GM18519 (cell line): ENCODE data around the gene ANKLE2.
A peak's percentile ranks its signal among the peaks of the same experiment; 100 is the strongest.
"Not testable (repeated sequence)": the region's sequence is repeated elsewhere in the genome, so short reads cannot be mapped to it uniquely, and the experiment has no call there.

Experiments used
- ATAC-seq: cut with Tn5 transposase; IDR thresholded peaks from one replicate; pipeline ENCODE4 v1.9.1; 2021; ENCODE audit warnings: mild to moderate bottlenecking, moderate library complexity; ENCODE audit not compliant: unreplicated experiment, low FRiP score

ANKLE2 gene

GRCh38 chr12:132779781-132780353, 18.2 kb upstream of the ANKLE2 start:
- no peak for ATAC-seq

GRCh38 chr12:132777614-132778013, 16.0 kb upstream of the ANKLE2 start:
- no peak for ATAC-seq

GRCh38 chr12:132776816-132777568, 15.4 kb upstream of the ANKLE2 start:
- no peak for ATAC-seq

- ATAC-seq, result not testable (repeated sequence)
Measured at GRCh38 chr12:132776230-132776625, 14.6 kb upstream of the ANKLE2 start.

- ATAC-seq, result no peak
Measured at GRCh38 chr12:132775502-132776229, 14.0 kb upstream of the ANKLE2 start.

- ATAC-seq, result no peak
Measured at GRCh38 chr12:132774646-132775275, 13.1 kb upstream of the ANKLE2 start.

GRCh38 chr12:132774159-132774558, 12.5 kb upstream of the ANKLE2 start:
- ATAC-seq, result no peak

GRCh38 chr12:132773077-132773955, 11.7 kb upstream of the ANKLE2 start:
- ATAC-seq, result no peak

GRCh38 chr12:132772606-132773005, 11.0 kb upstream of the ANKLE2 start:
- ATAC-seq, result peak; percentile 43

GRCh38 chr12:132771126-132771838, 9.7 kb upstream of the ANKLE2 start:
- ATAC-seq, result no peak

GRCh38 chr12:132766380-132767085, 4.9 kb upstream of the ANKLE2 start:
- no peak for ATAC-seq

GRCh38 chr12:132765361-132765760, 3.7 kb upstream of the ANKLE2 start:
- ATAC-seq, result no peak

- ATAC-seq, result no peak
Measured at GRCh38 chr12:132764231-132764630, 2.6 kb upstream of the ANKLE2 start.

GRCh38 chr12:132761921-132762583, 420 bp upstream of the ANKLE2 start:
- peak; percentile 40 for ATAC-seq

GRCh38 chr12:132759359-132759758, 2.3 kb downstream of the ANKLE2 start:
- no peak for ATAC-seq

- ATAC-seq, result not testable (repeated sequence)
Measured at GRCh38 chr12:132758825-132759224, 2.8 kb downstream of the ANKLE2 start.

GRCh38 chr12:132754160-132754932, 7.3 kb downstream of the ANKLE2 start:
- no peak for ATAC-seq

- not testable (repeated sequence) for ATAC-seq
Measured at GRCh38 chr12:132753670-132754069, 8.0 kb downstream of the ANKLE2 start.
